ENCODE measurements around the gene SGMS2.

The SGMS2 gene

GRCh38 chr4:107831140-107831539 lies 6.4 kb downstream of the SGMS2 start:
- DNase-seq = no peak

- no peak for DNase-seq
Measured at GRCh38 chr4:107832275-107832807, 7.6 kb downstream of the SGMS2 start.

GRCh38 chr4:107834241-107834794 lies 9.6 kb downstream of the SGMS2 start:
- DNase-seq = no peak

- no peak for DNase-seq
Measured at GRCh38 chr4:107835406-107835805, 10.7 kb downstream of the SGMS2 start.

- no peak for DNase-seq
Measured at GRCh38 chr4:107837317-107837716, 12.6 kb downstream of the SGMS2 start.

GRCh38 chr4:107837776-107838618 lies 13.3 kb downstream of the SGMS2 start:
- no peak for DNase-seq

GRCh38 chr4:107838861-107839565 lies 14.3 kb downstream of the SGMS2 start:
- no peak for DNase-seq

GRCh38 chr4:107843391-107843790 lies 18.7 kb downstream of the SGMS2 start:
- no peak for DNase-seq

- DNase-seq = no peak
Measured at GRCh38 chr4:107845681-107846080, 20.9 kb downstream of the SGMS2 start.

- DNase-seq = no peak
Measured at GRCh38 chr4:107850438-107850837, 25.7 kb downstream of the SGMS2 start.

GRCh38 chr4:107853444-107854355 lies 29.0 kb downstream of the SGMS2 start:
- DNase-seq = no peak

GRCh38 chr4:107854356-107855022 lies 29.8 kb downstream of the SGMS2 start:
- DNase-seq = no peak

- DNase-seq = no peak
Measured at GRCh38 chr4:107855723-107856122, 31.0 kb downstream of the SGMS2 start.

GRCh38 chr4:107856901-107857300 lies 32.2 kb downstream of the SGMS2 start:
- no peak for DNase-seq

- DNase-seq = no peak
Measured at GRCh38 chr4:107857741-107858140, 33.0 kb downstream of the SGMS2 start.

- no peak for DNase-seq
Measured at GRCh38 chr4:107858158-107858742, 33.5 kb downstream of the SGMS2 start.

- no peak for DNase-seq
Measured at GRCh38 chr4:107862658-107863057, 37.9 kb downstream of the SGMS2 start.

- DNase-seq = no peak
Measured at GRCh38 chr4:107863416-107863815, 38.7 kb downstream of the SGMS2 start.

GRCh38 chr4:107863850-107864371 lies 39.2 kb downstream of the SGMS2 start:
- DNase-seq = no peak

GRCh38 chr4:107866726-107867125 lies 42.0 kb downstream of the SGMS2 start:
- no peak for DNase-seq

GRCh38 chr4:107870236-107870635 lies 45.5 kb downstream of the SGMS2 start:
- no peak for DNase-seq
